ENCODE data around the gene TMEM131.

DNA sequence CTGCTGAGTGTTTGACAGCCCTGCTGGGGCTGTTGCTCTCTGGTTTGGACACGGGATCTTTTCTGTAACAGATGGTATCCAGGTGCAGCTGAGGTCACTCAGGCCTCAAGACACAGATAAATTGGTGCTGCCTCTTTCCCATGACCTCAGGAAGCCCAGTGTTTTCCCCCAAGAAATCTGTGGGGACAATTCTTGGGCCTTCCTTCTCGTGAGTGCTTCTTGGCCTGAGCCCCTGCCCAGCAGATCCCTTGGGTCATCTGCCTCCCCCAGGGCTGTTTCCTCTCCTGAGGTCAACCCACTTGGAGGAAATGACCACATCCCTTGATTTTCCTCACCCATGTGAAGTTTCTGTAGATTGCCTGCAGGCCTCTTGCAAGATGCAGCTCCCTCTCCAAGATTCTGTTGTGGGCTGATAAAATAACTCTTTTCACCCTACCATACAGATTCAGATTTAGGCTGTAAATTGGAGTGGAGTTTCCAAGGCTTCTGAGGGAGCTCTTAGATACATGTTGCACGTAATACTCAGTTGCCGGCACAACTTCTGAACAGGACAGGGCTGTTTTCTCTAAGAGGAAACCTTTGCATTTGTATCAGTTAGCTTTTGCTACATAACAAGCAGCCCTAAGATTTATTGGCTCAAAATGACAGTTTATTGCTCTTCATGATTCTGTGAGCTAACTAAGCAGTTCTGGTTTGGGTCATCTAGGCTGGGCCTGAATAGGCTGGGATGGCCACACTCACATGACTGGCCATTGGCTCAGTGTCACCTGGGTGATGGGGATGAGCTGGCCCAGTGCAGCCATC, 269.3 kb downstream of the TMEM131 start:
- TF ChIP-seq, protein P1, sequence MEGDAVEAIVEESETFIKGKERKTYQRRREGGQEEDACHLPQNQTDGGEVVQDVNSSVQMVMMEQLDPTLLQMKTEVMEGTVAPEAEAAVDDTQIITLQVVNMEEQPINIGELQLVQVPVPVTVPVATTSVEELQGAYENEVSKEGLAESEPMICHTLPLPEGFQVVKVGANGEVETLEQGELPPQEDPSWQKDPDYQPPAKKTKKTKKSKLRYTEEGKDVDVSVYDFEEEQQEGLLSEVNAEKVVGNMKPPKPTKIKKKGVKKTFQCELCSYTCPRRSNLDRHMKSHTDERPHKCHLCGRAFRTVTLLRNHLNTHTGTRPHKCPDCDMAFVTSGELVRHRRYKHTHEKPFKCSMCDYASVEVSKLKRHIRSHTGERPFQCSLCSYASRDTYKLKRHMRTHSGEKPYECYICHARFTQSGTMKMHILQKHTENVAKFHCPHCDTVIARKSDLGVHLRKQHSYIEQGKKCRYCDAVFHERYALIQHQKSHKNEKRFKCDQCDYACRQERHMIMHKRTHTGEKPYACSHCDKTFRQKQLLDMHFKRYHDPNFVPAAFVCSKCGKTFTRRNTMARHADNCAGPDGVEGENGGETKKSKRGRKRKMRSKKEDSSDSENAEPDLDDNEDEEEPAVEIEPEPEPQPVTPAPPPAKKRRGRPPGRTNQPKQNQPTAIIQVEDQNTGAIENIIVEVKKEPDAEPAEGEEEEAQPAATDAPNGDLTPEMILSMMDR (IDR thresholded peaks at IDR 0.05), result no peak
- TF ChIP-seq POLR2A (IDR thresholded peaks at IDR 0.05) (no peak), EP300 (IDR thresholded peaks at IDR 0.05) (no peak)

All from sigmoid colon (tissue), 4 donors.